Germinal center (tissue), 1 donor: ENCODE data around the gene TRPM1.

ENCODE experiments used
- DNase-seq: peaks from one replicate; pipeline ENCODE4 v3.0.0; 2012; ENCODE audit warnings: mixed read lengths, low spot score

TRPM1 gene

GRCh38 chr15:30969724-30970123, 131.8 kb downstream of the TRPM1 start:
- DNase-seq: no peak

GRCh38 chr15:30963681-30964080, 137.8 kb downstream of the TRPM1 start:
- DNase-seq: no peak

GRCh38 chr15:30962659-30963058, 138.9 kb downstream of the TRPM1 start:
- no peak for DNase-seq

GRCh38 chr15:30962079-30962478, 139.4 kb downstream of the TRPM1 start:
- no peak for DNase-seq

GRCh38 chr15:30958219-30958618, 143.3 kb downstream of the TRPM1 start:
- DNase-seq: no peak

- no peak for DNase-seq
Observed at GRCh38 chr15:30956216-30957124, 145.1 kb downstream of the TRPM1 start.

GRCh38 chr15:30954674-30955073, 146.9 kb downstream of the TRPM1 start:
- DNase-seq: no peak

- no peak for DNase-seq
Observed at GRCh38 chr15:30953731-30954378, 147.7 kb downstream of the TRPM1 start.

GRCh38 chr15:30953183-30953582, 148.3 kb downstream of the TRPM1 start:
- no peak for DNase-seq
